Kidney (tissue), 14 donors: ENCODE data around the gene GTF2I. TPM values are rescaled to one million over a fixed set of nuclear protein-coding genes. Genes with fewer than 3 reads are reported as not detected.
"Not testable (repeated sequence)": the region's sequence is repeated elsewhere in the genome, so short reads cannot be mapped to it uniquely, and the experiment has no call there.

Source experiments
- DNase-seq, 5 donors: peaks; one replicate each; pipeline ENCODE4 v3.0.0-alpha.2; 2013 to 2020
- FAIRE-seq: peaks from 2 replicates; lab custom pipeline; 2012; peaks lifted over from hg19 to GRCh38; lab: Jason Lieb, UNC
- H3K27ac ChIP-seq, 2 donors: one replicate each; pipeline ENCODE4 v1.7.0; 2013; ENCODE audit warnings: low read depth in 2 of 2, low read length in 2 of 2, inconsistent platforms in 1 of 2
- H3K27me3 ChIP-seq: one replicate; pipeline ENCODE4 v1.7.1; 2013; ENCODE audit warnings: low read length, inconsistent platforms; ENCODE audit not compliant: control insufficient read depth, insufficient read depth
- H3K36me3 ChIP-seq, 3 donors: one replicate each; pipeline versions ENCODE4 v1.7.0 to v1.7.1; 2013; ENCODE audit warnings: low read length in 3 of 3, control low read depth in 1 of 3, inconsistent platforms in 1 of 3; ENCODE audit not compliant: insufficient read depth in 3 of 3, control insufficient read depth in 2 of 3
- H3K4me1 ChIP-seq, 3 donors: one replicate each; pipeline versions ENCODE4 v1.7.0 to v1.7.1; 2013; ENCODE audit warnings: low read length in 3 of 3, inconsistent platforms in 1 of 3, low read depth in 1 of 3; ENCODE audit not compliant: control insufficient read depth in 2 of 3, insufficient read depth in 2 of 3
- H3K4me3 ChIP-seq, 3 donors: one replicate each; pipeline versions ENCODE4 v1.7.0 to v1.8.1; 2013; ENCODE audit warnings: low read length in 3 of 3, control low read depth in 1 of 3, inconsistent platforms in 1 of 3
- H3K9ac ChIP-seq, 3 donors: one replicate each; pipeline versions ENCODE4 v1.7.0 to v1.7.1; 2013; ENCODE audit warnings: low read length in 3 of 3, control low read depth in 1 of 3, inconsistent platforms in 1 of 3
- H3K9me3 ChIP-seq, 3 donors: one replicate each; pipeline versions ENCODE4 v1.7.0 to v1.7.1; 2013; ENCODE audit warnings: low read length in 3 of 3, control low read depth in 1 of 3, inconsistent platforms in 1 of 3; ENCODE audit not compliant: control insufficient read depth in 2 of 3, insufficient read depth in 1 of 3
- CTCF ChIP-seq: IDR thresholded peaks from 3 replicates; pipeline ENCODE4 v1.5.1; 2012; ENCODE audit warnings: mild to moderate bottlenecking, moderate library complexity, borderline replicate concordance; ENCODE audit not compliant: insufficient read depth; ENCODE audit errors: extremely low read depth
- intact Hi-C: fragments of 100-400 bp; cut with DNase I; formaldehyde crosslinking; loops from one replicate; pipeline ENCODE4 v1.11.1; 2022
- polyA plus RNA-seq: library from polyadenylated mRNA; stranded (reverse); fragments of 350-450 nt; fragmentation: Illumina TruSeq; extraction: RNeasy Lipid Tissue Mini Kit (QIAGEN cat#74804); gene quantifications from one replicate; pipeline ENCODE4 v1.2.3, GENCODE V29; 2014; ENCODE audit warnings: low read depth, low replicate concordance; ENCODE audit not compliant: insufficient read depth
- total RNA-seq: library from RNA; stranded (reverse); fragmentation: NEBNext Ultra II Directional; extraction: Animal tissue kit (Norgen Biotek cat#: 25700); gene quantifications from one replicate; pipeline ENCODE4 v1.2.1, GENCODE V29; 2021
- donor health status: control.
- donor health status: control.
- donor health status: control.
- donor health status: control.
- donor health status: control.
- donor health status: DM: yes; HTN: yes; CAD: no.
- donor health status: Normal renal cell carcinoma (clear cell type).

GTF2I gene
- total and polyA plus RNA-seq, 2 donors from 2014 or later: 31.8 to 241 TPM

- Histone ChIP-seq H3K36me3 (peaks cover 4 to 9% (median 8%) of the 10 kb centered on the region in 3 donors), H3K9ac (no peak overlapping the region), H3K27me3 (no peaks in the 10 kb centered on the region), H3K27ac (no peak overlapping the region), H3K4me3 (no peak overlapping the region), H3K9me3 (no peaks in the 10 kb centered on the region), H3K4me1 (peaks cover 0 to 2% (median 0%) of the 10 kb centered on the region in 3 donors)
- FAIRE-seq: no peak
- TF ChIP-seq CTCF: no peak
- no peak for DNase-seq
- intact Hi-C loops: loop anchor here (10.0 kb wide), 1 partner anchor 81 kb away; no protein-coding TSS in a partner anchor
Measured at GRCh38 chr7:74725840-74726239, 68.3 kb downstream of the GTF2I start.

GRCh38 chr7:74726309-74727101 is 69.0 kb downstream of the GTF2I start:
- intact Hi-C loops: loop anchor here (10.0 kb wide), 1 partner anchor 82 kb away; no protein-coding TSS in a partner anchor
- no peaks in the 10 kb centered on the region for H3K27me3 ChIP-seq
- H3K36me3 ChIP-seq: peaks cover 4 to 9% (median 8%) of the 10 kb centered on the region in 3 donors
- H3K4me3 ChIP-seq: no peak overlapping the region
- no peak for TF ChIP-seq CTCF
- H3K4me1 ChIP-seq: peaks cover 0 to 2% (median 0%) of the 10 kb centered on the region in 3 donors
- H3K27ac ChIP-seq: no peak overlapping the region
- DNase-seq (no peak), FAIRE-seq (no peak)
- no peak overlapping the region for H3K9ac ChIP-seq
- H3K9me3 ChIP-seq: no peaks in the 10 kb centered on the region

GRCh38 chr7:74728686-74729085 is 71.2 kb downstream of the GTF2I start:
- not testable (repeated sequence) for H3K4me1 ChIP-seq, FAIRE-seq, H3K27me3 ChIP-seq

GRCh38 chr7:74730186-74730585 is 72.7 kb downstream of the GTF2I start:
- H3K9ac ChIP-seq, DNase-seq, H3K36me3 ChIP-seq, H3K4me3 ChIP-seq, H3K27me3 ChIP-seq, FAIRE-seq, H3K27ac ChIP-seq, H3K4me1 ChIP-seq, intact Hi-C loops, H3K9me3 ChIP-seq: not testable (repeated sequence)

More at GRCh38 chr7:74728686-74729085, 71.2 kb downstream of the GTF2I start:
- not testable (repeated sequence) for DNase-seq, H3K27ac ChIP-seq, H3K36me3 ChIP-seq, H3K9ac ChIP-seq, H3K9me3 ChIP-seq, H3K4me3 ChIP-seq
- intact Hi-C loops: loop anchor here (10.0 kb wide), 1 partner anchor 84 kb away; no protein-coding TSS in a partner anchor

- not testable (repeated sequence) for FAIRE-seq
Measured at GRCh38 chr7:74739974-74740703, 82.6 kb downstream of the GTF2I start.

GRCh38 chr7:74743936-74744557 is 86.5 kb downstream of the GTF2I start:
- H3K9me3 ChIP-seq, intact Hi-C loops, H3K27ac ChIP-seq, H3K36me3 ChIP-seq, H3K9ac ChIP-seq, FAIRE-seq, H3K4me1 ChIP-seq, DNase-seq, H3K4me3 ChIP-seq, H3K27me3 ChIP-seq: not testable (repeated sequence)

More at GRCh38 chr7:74739974-74740703, 82.6 kb downstream of the GTF2I start:
- H3K27ac ChIP-seq, DNase-seq, H3K4me1 ChIP-seq, intact Hi-C loops, H3K27me3 ChIP-seq, H3K9me3 ChIP-seq, H3K4me3 ChIP-seq, H3K36me3 ChIP-seq, H3K9ac ChIP-seq: not testable (repeated sequence)
